H1 (cell line): ENCODE data around the gene TMCC1. TPM values are rescaled to one million over a fixed set of nuclear protein-coding genes. Genes with fewer than 3 reads are reported as not detected.

Experiments
- CTCF ChIA-PET: fragments of 300-600 bp; sonication (Branson Sonifier 250); formaldehyde crosslinking; loops from one replicate; lab custom pipeline; 2021; ENCODE audit not compliant: partially characterized antibody; lab: Charles Lee
- POLR2A ChIA-PET: fragments of 300-600 bp; sonication (Branson Sonifier 250); formaldehyde crosslinking; loops from one replicate; lab custom pipeline; 2021; ENCODE audit warnings: inconsistent platforms; ENCODE audit not compliant: partially characterized antibody; lab: Charles Lee
- DNase-seq, 2 experiments: peaks; one replicate each; pipeline versions ENCODE4 v3.0.0 to v3.0.0-alpha.2; 2010 to 2022; ENCODE audit warnings: low spot score in 2 of 2, low read depth in 1 of 2, mixed read lengths in 1 of 2
- FAIRE-seq: peaks from 2 replicates; lab custom pipeline; 2011; peaks lifted over from hg19 to GRCh38; lab: Jason Lieb, UNC
- H2AFZ ChIP-seq: 2 replicates; pipeline ENCODE4 v1.8.1; 2012; ENCODE audit warnings: low read length, inconsistent platforms
- H2AK5ac ChIP-seq: 2 replicates; pipeline ENCODE4 v1.6.1; 2013; ENCODE audit warnings: low read depth, low read length
- H2BK120ac ChIP-seq: replicated peaks from 2 replicates; pipeline ENCODE3; 2013; ENCODE audit warnings: low read depth, low read length, inconsistent platforms
- H2BK12ac ChIP-seq: 2 replicates; pipeline ENCODE4 v1.6.1; 2013; ENCODE audit warnings: low read depth, low read length
- H2BK15ac ChIP-seq: 2 replicates; pipeline ENCODE4 v1.6.1; 2013; ENCODE audit warnings: low read length
- H2BK20ac ChIP-seq: 2 replicates; pipeline ENCODE4 v1.6.1; 2013; ENCODE audit warnings: low read length
- H2BK5ac ChIP-seq: 2 replicates; pipeline ENCODE4 v1.6.1; 2013; ENCODE audit warnings: low read depth, low read length
- H3K14ac ChIP-seq: 2 replicates; pipeline ENCODE4 v1.6.1; 2013; ENCODE audit warnings: inconsistent platforms; ENCODE audit not compliant: insufficient read length
- H3K18ac ChIP-seq: 2 replicates; pipeline ENCODE4 v1.6.1; 2013; ENCODE audit warnings: low read length; ENCODE audit errors: extremely low read depth
- H3K23ac ChIP-seq: 2 replicates; pipeline ENCODE4 v1.6.1; 2013; ENCODE audit warnings: inconsistent platforms; ENCODE audit not compliant: insufficient read length
- H3K23me2 ChIP-seq: 2 replicates; pipeline ENCODE4 v1.6.1; 2013; ENCODE audit warnings: low read depth, low read length
- H3K27ac ChIP-seq: 2 replicates; pipeline ENCODE4 v1.6.1; 2011; ENCODE audit warnings: low read depth, low read length, inconsistent platforms
- H3K27me3 ChIP-seq, 4 experiments: replicated peaks in 1 of 4; 1 replicate in 1 of 4; 2 replicates in 3 of 4; pipeline versions ENCODE4 v1.6.1 to v1.8.1; 2011 to 2013; ENCODE audit warnings: low read length in 3 of 4, mild to moderate bottlenecking in 3 of 4, inconsistent platforms in 2 of 4, mixed read lengths in 2 of 4, moderate library complexity in 1 of 4; ENCODE audit not compliant: control insufficient read depth in 3 of 4, insufficient read depth in 3 of 4; ENCODE audit errors: extremely low read depth in 1 of 4
- H3K36me3 ChIP-seq, 4 experiments: 2 replicates each; pipeline versions ENCODE4 v1.6.1 to v1.8.1; 2011 to 2013; ENCODE audit warnings: mild to moderate bottlenecking in 4 of 4, low read length in 3 of 4, moderate library complexity in 2 of 4, control low read depth in 1 of 4, inconsistent platforms in 1 of 4; ENCODE audit not compliant: insufficient read depth in 4 of 4, control insufficient read depth in 2 of 4
- H3K4ac ChIP-seq: replicated peaks from 2 replicates; pipeline ENCODE3; 2013; ENCODE audit warnings: low read length, low read depth, mixed read lengths, inconsistent platforms; ENCODE audit not compliant: insufficient read length
- H3K4me1 ChIP-seq, 4 experiments: replicated peaks in 1 of 4; 1 replicate in 1 of 4; 2 replicates in 3 of 4; pipeline versions ENCODE4 v1.6.1 to v1.8.1; 2011 to 2013; ENCODE audit warnings: low read length in 3 of 4, inconsistent platforms in 2 of 4, mixed read lengths in 1 of 4; ENCODE audit not compliant: insufficient read depth in 4 of 4, control insufficient read depth in 3 of 4
- H3K4me2 ChIP-seq, 2 experiments: 2 replicates each; pipeline versions ENCODE4 v1.6.1 to v1.8.1; 2011 to 2013; ENCODE audit warnings: low read depth in 2 of 2, low read length in 2 of 2, control low read depth in 1 of 2, inconsistent platforms in 1 of 2, mild to moderate bottlenecking in 1 of 2; ENCODE audit not compliant: insufficient read depth in 1 of 2
- H3K4me3 ChIP-seq, 4 experiments: fragments of 200-600, 300-600 bp in 1 of 4; sonication (generic), shearing (Covaris generic), sonication (Bioruptor Twin) in 1 of 4; 2 replicates each; pipeline versions ENCODE4 v1.5.1 to v1.8.1; 2011 to 2016; ENCODE audit warnings: low read length in 4 of 4, low read depth in 3 of 4, control low read depth in 2 of 4, inconsistent platforms in 2 of 4, mild to moderate bottlenecking in 2 of 4, mixed read lengths in 1 of 4, moderate library complexity in 1 of 4; ENCODE audit not compliant: insufficient read depth in 2 of 4; ENCODE audit errors: extremely low read depth in 1 of 4
- H3K56ac ChIP-seq: replicated peaks from 2 replicates; pipeline ENCODE3; 2013; ENCODE audit warnings: low read depth, mild to moderate bottlenecking, mixed read lengths, low read length, inconsistent platforms; ENCODE audit not compliant: insufficient read length
- H3K79me1 ChIP-seq: 2 replicates; pipeline ENCODE4 v1.6.1; 2013; ENCODE audit warnings: low read depth, low read length, control low read depth
- H3K79me2 ChIP-seq, 2 experiments: 2 replicates each; pipeline versions ENCODE4 v1.6.1 to v1.8.1; 2012 to 2013; ENCODE audit warnings: low read length in 2 of 2, mild to moderate bottlenecking in 2 of 2, inconsistent platforms in 1 of 2; ENCODE audit not compliant: insufficient read depth in 2 of 2, control insufficient read depth in 1 of 2
- H3K9ac ChIP-seq, 4 experiments: replicated peaks in 1 of 4; 1 replicate in 1 of 4; 2 replicates in 3 of 4; pipeline versions ENCODE4 v1.6.1 to v1.8.1; 2011 to 2013; ENCODE audit warnings: low read depth in 3 of 4, low read length in 3 of 4, control low read depth in 2 of 4, mild to moderate bottlenecking in 2 of 4, moderate library complexity in 2 of 4, inconsistent platforms in 1 of 4; ENCODE audit errors: extremely low read depth in 1 of 4
- H3K9me3 ChIP-seq, 2 experiments: 2 replicates each; pipeline versions ENCODE4 v1.6.1 to v1.8.1; 2012 to 2013; ENCODE audit warnings: mild to moderate bottlenecking in 2 of 2, moderate library complexity in 2 of 2, control low read depth in 1 of 2, inconsistent platforms in 1 of 2, low read depth in 1 of 2, low read length in 1 of 2, mixed read lengths in 1 of 2; ENCODE audit not compliant: insufficient read depth in 2 of 2
- H4K20me1 ChIP-seq, 2 experiments: replicated peaks in 1 of 2; 2 replicates each; pipeline versions ENCODE3 to v1.8.1; 2011 to 2013; ENCODE audit warnings: inconsistent platforms in 2 of 2, low read length in 2 of 2, mild to moderate bottlenecking in 1 of 2; ENCODE audit not compliant: insufficient read depth in 2 of 2, control insufficient read depth in 1 of 2
- H4K5ac ChIP-seq: 2 replicates; pipeline ENCODE4 v1.6.1; 2013; ENCODE audit warnings: low read length, low read depth, mixed read lengths, inconsistent platforms; ENCODE audit not compliant: insufficient read length
- H4K8ac ChIP-seq: 2 replicates; pipeline ENCODE4 v1.8.0; 2013; ENCODE audit warnings: mild to moderate bottlenecking, moderate library complexity, low read length, inconsistent platforms; ENCODE audit not compliant: insufficient read depth; ENCODE audit errors: extremely low read depth
- H4K91ac ChIP-seq: replicated peaks from 2 replicates; pipeline ENCODE3; 2013; ENCODE audit warnings: low read length, mixed read lengths, inconsistent platforms; ENCODE audit not compliant: insufficient read length
- CTBP2 ChIP-seq: IDR thresholded peaks from 2 replicates; pipeline ENCODE4 v1.7.0; 2011; ENCODE audit warnings: borderline replicate concordance, mild to moderate bottlenecking, moderate library complexity, mixed read lengths, low read length; ENCODE audit not compliant: insufficient read depth, insufficient read length
- EP300 ChIP-seq, 2 experiments: IDR thresholded peaks; 1 replicate in 1 of 2; 2 replicates in 1 of 2; pipeline ENCODE4 v1.6.1; 2011 to 2012; ENCODE audit warnings: low read depth in 2 of 2, low read length in 2 of 2, mild to moderate bottlenecking in 2 of 2, borderline replicate concordance in 1 of 2, inconsistent platforms in 1 of 2, moderate library complexity in 1 of 2
- GABPA ChIP-seq: IDR thresholded peaks from 2 replicates; pipeline ENCODE4 v1.6.1; 2011; ENCODE audit warnings: mild to moderate bottlenecking, low read length, moderate library complexity, borderline replicate concordance; ENCODE audit not compliant: insufficient read depth
- HDAC2 ChIP-seq, 2 experiments: fragments of 300-600 bp in 1 of 2; sonication (generic) in 1 of 2; IDR thresholded peaks; 2 replicates each; pipeline ENCODE4 v1.6.1; 2011 to 2012; ENCODE audit warnings: low read depth in 2 of 2, low read length in 2 of 2, mild to moderate bottlenecking in 2 of 2, moderate library complexity in 2 of 2, borderline replicate concordance in 1 of 2, inconsistent platforms in 1 of 2
- KDM4A ChIP-seq: IDR thresholded peaks from one replicate; pipeline ENCODE4 v1.7.1; 2012; ENCODE audit warnings: low read depth, mild to moderate bottlenecking, moderate library complexity, low read length, inconsistent platforms; ENCODE audit not compliant: severe bottlenecking
- KDM5A ChIP-seq: fragments of 200-600 bp; IDR thresholded peaks from 2 replicates; pipeline ENCODE4 v1.7.1; 2012; ENCODE audit warnings: mild to moderate bottlenecking, low read length, inconsistent platforms, mixed read lengths
- NANOG ChIP-seq: IDR thresholded peaks from 2 replicates; pipeline ENCODE4 v1.6.1; 2011; ENCODE audit warnings: low read length, low read depth, mild to moderate bottlenecking, inconsistent platforms; ENCODE audit not compliant: insufficient read depth, poor library complexity, severe bottlenecking
- NRF1 ChIP-seq: IDR thresholded peaks from 2 replicates; pipeline ENCODE4 v1.6.1; 2011; ENCODE audit warnings: mild to moderate bottlenecking, low read depth, low read length, improper control_type of control experiment
- POLR2AphosphoS5 ChIP-seq: IDR thresholded peaks from 2 replicates; pipeline ENCODE4 v1.6.1; 2011; ENCODE audit warnings: low read depth, low read length
- RXRA ChIP-seq: IDR thresholded peaks from 2 replicates; pipeline ENCODE4 v1.6.1; 2011; ENCODE audit warnings: low read depth, mild to moderate bottlenecking, low read length, moderate library complexity; ENCODE audit not compliant: insufficient read depth
- SIX5 ChIP-seq: IDR thresholded peaks from 2 replicates; pipeline ENCODE4 v1.6.1; 2011; ENCODE audit warnings: mild to moderate bottlenecking, low read depth, low read length
- SUZ12 ChIP-seq: fragments of 200-600 bp; sonication (generic); IDR thresholded peaks from 2 replicates; pipeline ENCODE4 v1.6.1; 2012; ENCODE audit warnings: mild to moderate bottlenecking, inconsistent platforms, low read length, moderate library complexity, mixed read lengths
- TAF1 ChIP-seq: IDR thresholded peaks from 2 replicates; pipeline ENCODE4 v1.6.1; 2011; ENCODE audit warnings: mild to moderate bottlenecking, low read depth, low read length
- WGBS, 2 experiments: shearing (Covaris generic) in 1 of 2; methylation state at CpG; one replicate each; pipeline versions ENCODE4 v1.1.6 to v1.1.7; 2013 to 2015; ENCODE audit warnings: low lambda C conversion rate in 2 of 2, mixed read lengths in 2 of 2, inconsistent platforms in 1 of 2, low coverage in 1 of 2, missing lambda C conversion rate in 1 of 2; ENCODE audit not compliant: insufficient replicate concordance in 2 of 2, insufficient coverage in 1 of 2, insufficient read length in 1 of 2; ENCODE audit errors: extremely low coverage in 1 of 2, missing lambda C conversion rate in 1 of 2; 5-methylcytosine and 5-hydroxymethylcytosine counted together
- polyA plus RNA-seq, 7 experiments: library from polyadenylated mRNA; depleted of rRNA in 3 of 7; stranded (reverse) in 5 of 7; unstranded in 2 of 7; fragments of >200 nt in 5 of 7; fragments of 200-250 nt in 2 of 7; gene quantifications; 1 replicate in 5 of 7; 2 replicates in 1 of 7; 4 replicates in 1 of 7; pipeline versions ENCODE4 v1.2.1 to v1.2.3, GENCODE V29; 2011 to 2013; ENCODE audit warnings: missing spikeins in 2 of 7, mixed read lengths in 2 of 7
- total RNA-seq: library from RNA; stranded (reverse); fragmentation: NEBNext Ultra II Directional; extraction: Animal tissue kit (Norgen Biotek cat#: 25700); gene quantifications from 2 replicates; pipeline ENCODE4 v1.2.1, GENCODE V29; 2021

The TMCC1 gene
- total and polyA plus RNA-seq, 2 of the 8 experiments (the other 6 are each of a cell fraction or from before 2014, with no cell fraction given), result 10.4 to 27.1 TPM

DNA sequence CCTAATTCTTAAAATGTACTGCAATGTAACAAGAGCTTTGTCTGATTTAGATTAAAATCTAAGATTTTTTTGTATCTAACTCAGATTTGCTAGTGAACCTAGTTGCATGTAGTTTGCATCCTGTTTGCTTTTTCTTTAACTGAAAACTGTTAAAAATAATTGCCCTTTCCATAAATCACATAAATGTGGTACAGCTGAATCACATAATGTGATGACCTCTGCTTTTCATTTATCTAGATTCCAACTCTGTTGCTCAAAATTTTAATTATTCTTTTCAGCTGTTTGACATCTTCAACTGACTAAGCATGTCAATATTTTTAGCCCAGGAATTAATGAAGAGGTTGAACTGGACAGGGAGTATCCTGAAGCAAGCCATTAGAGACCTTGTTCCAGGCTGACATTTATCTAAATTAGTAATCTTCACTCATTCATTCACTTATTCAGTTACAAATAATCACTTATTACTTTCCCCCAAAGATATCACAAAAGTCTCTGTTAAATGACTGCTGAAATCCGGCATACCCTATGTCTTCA, 185.1 kb downstream of the TMCC1 start:
- H3K4me2 ChIP-seq, result no peak overlapping the region
- H3K18ac ChIP-seq, result no peak overlapping the region
- H2BK120ac ChIP-seq, result no peak overlapping the region
- H3K79me2 ChIP-seq, result no peaks in the 10 kb centered on the region
- no peaks in the 10 kb centered on the region for H3K9me3 ChIP-seq
- H2AK5ac ChIP-seq, result no peak overlapping the region
- H3K23ac ChIP-seq, result no peak overlapping the region
- H3K4me3 ChIP-seq, result no peak overlapping the region
- no peak overlapping the region for H3K56ac ChIP-seq
- WGBS, 2 experiments, result 91% methylated on average over 1 of the region's 1 CpG; no CpG with 5 or more reads in 1 of the 2 experiments
- ChIA-PET POLR2A (no interaction called here), CTCF (interaction anchor here (0.8 kb wide), 1 partner anchor 59 kb away, joined by 9 read pairs; no protein-coding TSS in a partner anchor)
- no peak overlapping the region for H3K9ac ChIP-seq
- no peaks in the 10 kb centered on the region for H4K20me1 ChIP-seq
- no peak overlapping the region for H2BK15ac ChIP-seq
- no peaks in the 10 kb centered on the region for H3K36me3 ChIP-seq
- no peaks in the 10 kb centered on the region for H3K23me2 ChIP-seq
- H2BK5ac ChIP-seq, result no peak overlapping the region
- H4K91ac ChIP-seq, result no peak overlapping the region
- no peak overlapping the region for H2BK12ac ChIP-seq
- no peak overlapping the region for H3K4ac ChIP-seq
- H2AFZ ChIP-seq, result no peak overlapping the region
- H3K14ac ChIP-seq, result no peak overlapping the region
- no peak overlapping the region for H4K8ac ChIP-seq
- H4K5ac ChIP-seq, result no peak overlapping the region
- DNase-seq, result no peak
- no peak overlapping the region for H2BK20ac ChIP-seq
- no peaks in the 10 kb centered on the region for H3K4me1 ChIP-seq
- no peaks in the 10 kb centered on the region for H3K27me3 ChIP-seq
- no peaks in the 10 kb centered on the region for H3K79me1 ChIP-seq
- no peak for FAIRE-seq
- H3K27ac ChIP-seq, result no peak overlapping the region
- TF ChIP-seq RXRA (no peak), HDAC2 (IDR thresholded peaks at IDR 0.05; ENCODE audit: borderline replicate concordance in 1 of 2, low read depth in 2 of 2, low read length in 2 of 2) (no peak), TAF1 (no peak), KDM5A (no peak), CTBP2 (no peak), KDM4A (no peak), NRF1 (no peak), NANOG (no peak), EP300 (IDR thresholded peaks at IDR 0.05; ENCODE audit: borderline replicate concordance in 1 of 2, low read depth in 2 of 2, low read length in 2 of 2) (no peak), SIX5 (no peak), GABPA (no peak), SUZ12 (no peak), POLR2AphosphoS5 (no peak)
